Vagina (tissue), 2 donors: ENCODE results near the gene SLC35F1.

Experiments
- CTCF ChIP-seq, 3 experiments: fragments of 450-650 bp in 2 of 3; fragments of 200-600 bp in 1 of 3; sonication (generic) in 1 of 3; IDR thresholded peaks; one replicate each; pipeline ENCODE4 v1.5.1; 2017 to 2019; ENCODE audit warnings: antibody characterized with exemption in 3 of 3, mild to moderate bottlenecking in 2 of 3, moderate library complexity in 2 of 3
- POLR2A ChIP-seq, 2 donors: fragments of 450-650 bp; IDR thresholded peaks; one replicate each; pipeline ENCODE4 v1.6.1; 2017; ENCODE audit warnings: antibody characterized with exemption in 2 of 2, mild to moderate bottlenecking in 2 of 2, moderate library complexity in 2 of 2
- POLR2AphosphoS5 ChIP-seq, 2 donors: sonication (generic); formaldehyde crosslinking; IDR thresholded peaks; one replicate each; pipeline ENCODE4 v1.9.0; 2017; ENCODE audit warnings: antibody characterized with exemption in 2 of 2, mild to moderate bottlenecking in 2 of 2, low read depth in 1 of 2; ENCODE audit not compliant: insufficient read depth in 1 of 2

DNA sequence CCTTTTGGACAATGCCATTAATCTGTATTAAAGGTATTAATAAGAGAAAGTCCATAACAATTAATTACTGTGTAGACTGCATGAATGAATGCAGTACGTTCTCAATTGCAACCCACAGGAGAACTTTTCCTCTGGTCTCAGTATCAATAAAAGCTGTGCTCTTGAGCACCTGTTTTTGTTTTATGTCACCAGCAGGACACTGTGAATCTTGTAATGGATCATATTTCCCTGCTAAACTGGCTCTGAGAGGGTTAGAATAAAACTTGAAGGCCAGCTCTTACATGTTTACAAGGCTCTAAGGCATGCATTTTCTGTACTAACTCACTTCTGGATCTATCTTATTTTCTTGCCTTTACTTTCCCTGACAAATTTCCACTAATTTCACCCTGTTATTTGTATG lies 426.7 kb downstream of the SLC35F1 start:
- TF ChIP-seq CTCF (IDR thresholded peaks at IDR 0.05) (no peak), POLR2A (IDR thresholded peaks at IDR 0.05) (no peak), POLR2AphosphoS5 (IDR thresholded peaks at IDR 0.05; ENCODE audit: insufficient read depth in 1 of 2, low read depth in 1 of 2) (no peak)
